Left ventricle myocardium inferior (tissue), 1 donor: ENCODE measurements around the gene LRRN2. TPM values are rescaled to one million over a fixed set of nuclear protein-coding genes. Genes with fewer than 3 reads are reported as not detected.

ENCODE experiments used
- DNase-seq: peaks from one replicate; pipeline ENCODE4 v3.0.0-alpha.2; 2020
- H3K27ac ChIP-seq: fragments of 200-600 bp; replicated peaks from 2 replicates; pipeline ENCODE4 v1.8.0; 2021
- H3K27me3 ChIP-seq: fragments of 200-600 bp; 2 replicates; pipeline ENCODE4 v1.8.0; 2021; ENCODE audit warnings: low read depth
- H3K36me3 ChIP-seq: fragments of 200-600 bp; 2 replicates; pipeline ENCODE4 v1.8.0; 2021
- H3K4me1 ChIP-seq: fragments of 200-600 bp; 2 replicates; pipeline ENCODE4 v1.8.0; 2021
- H3K4me3 ChIP-seq: fragments of 200-600 bp; 2 replicates; pipeline ENCODE4 v1.8.0; 2021; ENCODE audit warnings: mild to moderate bottlenecking, moderate library complexity
- H3K9me3 ChIP-seq: fragments of 200-600 bp; replicated peaks from 2 replicates; pipeline ENCODE4 v1.8.0; 2021
- intact Hi-C: fragments of 100-400 bp; cut with micrococcal nuclease; formaldehyde crosslinking; loops from one replicate; pipeline ENCODE4 v1.11.0; 2022
- total RNA-seq: library from RNA; stranded (reverse); fragmentation: NEBNext Ultra II Directional; extraction: Animal tissue kit (Norgen Biotek cat#: 25700); gene quantifications from one replicate; pipeline ENCODE4 v1.2.1, GENCODE V29; 2021
- TF ChIP-seq, protein P1 (sequence below): fragments of 200-600 bp; IDR thresholded peaks from 2 replicates; pipeline ENCODE4 v1.8.0; 2021; ENCODE audit warnings: antibody characterized with exemption, mild to moderate bottlenecking, borderline replicate concordance
- donor health status: DM: no; HTN: yes; CAD: no; lungs with severe emphysema.

LRRN2 gene
- total RNA-seq, 1 donor from 2014 or later, result 1.4 TPM

DNA sequence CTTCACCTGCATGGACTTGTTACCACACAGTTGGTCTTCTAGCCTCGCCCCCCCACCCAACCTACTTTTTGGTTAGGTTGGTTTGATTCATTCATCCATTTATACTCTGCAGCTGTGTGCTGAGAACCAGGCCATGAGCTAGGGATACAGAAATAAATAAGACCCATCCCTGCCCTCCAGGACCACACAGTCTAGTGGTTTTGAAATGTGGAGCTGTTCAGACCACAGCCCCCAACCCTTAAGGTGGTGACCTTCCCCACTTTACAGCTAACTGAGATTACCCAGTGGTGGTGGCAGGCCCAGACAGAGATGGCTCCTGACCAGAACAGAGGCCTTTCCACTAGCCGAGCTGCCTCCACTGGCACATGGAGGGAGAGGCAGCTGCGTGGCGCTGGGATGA, 37.0 kb downstream of the LRRN2 start:
- H3K4me3 ChIP-seq, result no peak overlapping the region
- TF ChIP-seq, protein P1, sequence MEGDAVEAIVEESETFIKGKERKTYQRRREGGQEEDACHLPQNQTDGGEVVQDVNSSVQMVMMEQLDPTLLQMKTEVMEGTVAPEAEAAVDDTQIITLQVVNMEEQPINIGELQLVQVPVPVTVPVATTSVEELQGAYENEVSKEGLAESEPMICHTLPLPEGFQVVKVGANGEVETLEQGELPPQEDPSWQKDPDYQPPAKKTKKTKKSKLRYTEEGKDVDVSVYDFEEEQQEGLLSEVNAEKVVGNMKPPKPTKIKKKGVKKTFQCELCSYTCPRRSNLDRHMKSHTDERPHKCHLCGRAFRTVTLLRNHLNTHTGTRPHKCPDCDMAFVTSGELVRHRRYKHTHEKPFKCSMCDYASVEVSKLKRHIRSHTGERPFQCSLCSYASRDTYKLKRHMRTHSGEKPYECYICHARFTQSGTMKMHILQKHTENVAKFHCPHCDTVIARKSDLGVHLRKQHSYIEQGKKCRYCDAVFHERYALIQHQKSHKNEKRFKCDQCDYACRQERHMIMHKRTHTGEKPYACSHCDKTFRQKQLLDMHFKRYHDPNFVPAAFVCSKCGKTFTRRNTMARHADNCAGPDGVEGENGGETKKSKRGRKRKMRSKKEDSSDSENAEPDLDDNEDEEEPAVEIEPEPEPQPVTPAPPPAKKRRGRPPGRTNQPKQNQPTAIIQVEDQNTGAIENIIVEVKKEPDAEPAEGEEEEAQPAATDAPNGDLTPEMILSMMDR, result no peak
- H3K27me3 ChIP-seq, result peaks cover 59% of the 10 kb centered on the region
- intact Hi-C loops, result no loop called here
- no peak for DNase-seq
- no peaks in the 10 kb centered on the region for H3K9me3 ChIP-seq
- H3K36me3 ChIP-seq, result no peaks in the 10 kb centered on the region
- no peaks in the 10 kb centered on the region for H3K4me1 ChIP-seq
- no peak overlapping the region for H3K27ac ChIP-seq

DNA sequence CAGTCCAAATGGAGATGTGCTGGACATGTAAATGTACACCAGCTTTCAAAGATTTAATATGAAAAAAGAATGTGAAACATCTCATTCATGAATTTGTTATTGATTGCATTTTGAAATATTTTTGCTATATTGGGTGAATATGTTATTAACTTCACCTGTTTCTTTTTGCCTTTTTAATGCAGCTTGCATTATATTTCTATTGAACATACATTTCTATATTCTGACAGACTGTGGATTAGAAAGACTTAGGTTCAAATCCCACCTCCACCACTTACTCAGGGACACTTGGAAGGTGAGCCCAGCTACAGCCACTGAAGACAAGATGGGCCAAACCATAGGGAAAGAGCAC, 37.8 kb downstream of the LRRN2 start:
- TF ChIP-seq, protein P1, result no peak
- no peak for DNase-seq
- Histone ChIP-seq H3K27me3 (peaks cover 59% of the 10 kb centered on the region), H3K9me3 (no peaks in the 10 kb centered on the region), H3K27ac (no peak overlapping the region), H3K4me1 (no peaks in the 10 kb centered on the region), H3K4me3 (no peak overlapping the region), H3K36me3 (no peaks in the 10 kb centered on the region)
- intact Hi-C loops, result no loop called here

DNA sequence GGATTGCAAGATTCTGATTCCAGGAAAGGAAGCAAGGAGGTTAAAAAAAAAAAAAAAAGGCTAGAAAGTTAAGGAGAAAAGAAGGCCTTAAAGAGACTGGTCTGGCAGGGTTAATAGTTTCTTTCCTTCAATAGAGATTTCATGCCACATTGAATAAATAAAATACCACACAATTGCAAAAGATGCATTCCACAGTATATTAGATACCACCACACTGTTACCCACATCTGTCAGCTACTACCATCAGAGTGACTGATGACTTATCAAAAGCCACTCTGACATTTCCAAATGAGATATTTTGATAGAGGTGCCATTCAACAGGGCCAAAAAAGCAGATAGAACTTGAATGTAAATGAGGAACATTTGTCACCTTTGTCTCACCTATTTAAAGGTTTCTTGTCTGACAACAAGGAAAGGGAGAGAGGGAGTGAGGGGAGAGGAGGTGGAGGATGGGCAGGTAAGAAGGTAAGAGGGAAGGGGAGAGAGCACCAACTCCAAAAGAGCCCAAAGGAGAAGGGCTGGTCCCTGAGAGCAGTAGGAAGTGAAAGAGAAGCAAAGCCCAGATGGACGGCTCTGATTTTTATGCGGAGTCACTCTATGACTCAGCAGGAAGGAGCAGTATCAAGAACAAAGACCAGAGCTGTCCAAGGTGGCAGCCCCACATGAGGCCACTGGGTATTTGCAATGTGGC, 38.3 kb downstream of the LRRN2 start:
- no peak overlapping the region for H3K4me3 ChIP-seq
- H3K36me3 ChIP-seq, result no peaks in the 10 kb centered on the region
- no peak for DNase-seq
- no peak overlapping the region for H3K27ac ChIP-seq
- H3K27me3 ChIP-seq, result peaks cover 58% of the 10 kb centered on the region
- TF ChIP-seq, protein P1, result no peak
- H3K4me1 ChIP-seq, result no peaks in the 10 kb centered on the region
- intact Hi-C loops, result no loop called here
- H3K9me3 ChIP-seq, result no peaks in the 10 kb centered on the region

DNA sequence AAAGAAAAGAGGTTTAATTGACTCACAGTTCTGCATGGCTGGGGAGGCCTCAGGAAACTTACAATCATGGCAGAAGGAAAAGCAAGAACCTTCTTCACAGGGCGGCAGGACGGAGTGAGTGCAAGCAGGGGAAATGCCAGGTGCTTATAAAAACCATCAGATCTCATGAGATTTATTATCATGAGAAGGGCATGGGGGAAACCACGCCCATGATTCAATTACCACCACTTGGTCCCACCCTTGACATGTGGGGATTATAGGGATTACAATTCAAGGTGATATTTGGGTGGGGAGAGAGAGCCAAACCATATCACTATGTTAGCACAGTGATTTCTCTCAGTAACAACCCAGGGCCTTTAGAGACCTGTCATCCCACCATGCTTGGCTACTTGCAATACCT, 39.9 kb downstream of the LRRN2 start:
- Histone ChIP-seq H3K9me3 (no peaks in the 10 kb centered on the region), H3K4me1 (no peaks in the 10 kb centered on the region), H3K36me3 (no peaks in the 10 kb centered on the region), H3K27me3 (peaks cover 44% of the 10 kb centered on the region), H3K4me3 (no peak overlapping the region), H3K27ac (no peak overlapping the region)
- intact Hi-C loops, result no loop called here
- DNase-seq, result no peak
- TF ChIP-seq, protein P1, result no peak

DNA sequence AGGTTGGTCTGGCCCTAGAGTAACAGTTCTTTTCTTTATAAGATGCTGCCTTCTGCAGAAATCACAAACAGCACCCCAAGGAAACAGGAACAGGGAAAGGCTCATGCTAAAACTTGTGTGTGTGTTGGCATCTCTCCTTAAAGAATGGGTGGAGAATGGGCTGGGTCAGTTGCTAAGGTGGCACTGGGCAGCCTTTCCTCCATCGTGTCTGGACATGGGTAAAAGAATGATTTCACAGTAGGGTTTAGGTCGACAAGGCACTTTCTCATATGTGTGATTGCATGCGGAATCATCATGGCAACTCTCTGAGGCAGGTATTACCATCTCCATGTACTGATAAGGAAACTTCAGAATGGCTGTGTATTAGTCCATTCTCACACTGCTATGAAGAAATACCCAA, 40.3 kb downstream of the LRRN2 start:
- no peaks in the 10 kb centered on the region for H3K36me3 ChIP-seq
- peaks cover 39% of the 10 kb centered on the region for H3K27me3 ChIP-seq
- H3K9me3 ChIP-seq, result no peaks in the 10 kb centered on the region
- no peak overlapping the region for H3K4me3 ChIP-seq
- H3K27ac ChIP-seq, result no peak overlapping the region
- TF ChIP-seq, protein P1, result no peak
- DNase-seq, result no peak
- intact Hi-C loops, result no loop called here
- H3K4me1 ChIP-seq, result no peaks in the 10 kb centered on the region
